CD4-positive, CD25-positive, alpha-beta regulatory T cell (primary cell): Measurements from ENCODE around the gene MYO16. TPM values are rescaled to one million over a fixed set of nuclear protein-coding genes. Genes with fewer than 3 reads are reported as not detected.

Source experiments
- ATAC-seq, 2 donors: fragments of 150-1000 bp; cut with Tn5 transposase; one replicate each; pipeline ENCODE4 v1.10.0; 2021; ENCODE audit warnings: low read depth in 2 of 2, moderate number of reproducible peaks in 2 of 2, moderate library complexity in 1 of 2
- DNase-seq, 3 donors: peaks; one replicate each; pipeline versions ENCODE4 v3.0.0 to v3.0.0-alpha.2; 2012 to 2022; ENCODE audit warnings: mixed read lengths in 1 of 3
- H3K27ac ChIP-seq: one replicate; pipeline ENCODE4 v1.7.0; 2013; ENCODE audit warnings: mild to moderate bottlenecking, low read length; ENCODE audit not compliant: insufficient read depth, poor library complexity, severe bottlenecking
- H3K27me3 ChIP-seq: one replicate; pipeline ENCODE4 v1.7.0; 2013; ENCODE audit warnings: low read length; ENCODE audit not compliant: control insufficient read depth, insufficient read depth
- H3K36me3 ChIP-seq: one replicate; pipeline ENCODE4 v1.7.0; 2013; ENCODE audit warnings: mild to moderate bottlenecking, low read length, moderate library complexity; ENCODE audit not compliant: control insufficient read depth, insufficient read depth
- H3K4me1 ChIP-seq: 2 replicates; pipeline ENCODE4 v1.7.0; 2013; ENCODE audit warnings: mild to moderate bottlenecking, low read length; ENCODE audit not compliant: insufficient read depth, control insufficient read depth, poor library complexity, severe bottlenecking
- H3K4me3 ChIP-seq: one replicate; pipeline ENCODE4 v1.7.0; 2013; ENCODE audit warnings: low read depth, mild to moderate bottlenecking, low read length, moderate library complexity
- H3K9me3 ChIP-seq, 2 experiments: 1 replicate in 1 of 2; 2 replicates in 1 of 2; pipeline ENCODE4 v1.7.0; 2013; ENCODE audit warnings: low read length in 2 of 2, mild to moderate bottlenecking in 1 of 2, moderate library complexity in 1 of 2; ENCODE audit not compliant: control insufficient read depth in 2 of 2
- H3K27ac Mint-ChIP-seq, 3 donors: one replicate each; pipeline ENCODE4 v1.8.0; 2020 to 2022; ENCODE audit warnings: mild to moderate bottlenecking in 3 of 3, mixed read lengths in 3 of 3, moderate library complexity in 2 of 3
- H3K27me3 Mint-ChIP-seq: one replicate; pipeline ENCODE4 v1.8.0; 2022; ENCODE audit warnings: mild to moderate bottlenecking, mixed read lengths
- H3K36me3 Mint-ChIP-seq: one replicate; pipeline ENCODE4 v1.8.0; 2020; ENCODE audit warnings: mixed read lengths
- H3K4me1 Mint-ChIP-seq, 4 donors: one replicate each; pipeline ENCODE4 v1.8.0; 2020 to 2022; ENCODE audit warnings: mixed read lengths in 4 of 4, mild to moderate bottlenecking in 1 of 4
- H3K4me3 Mint-ChIP-seq, 4 donors: one replicate each; pipeline ENCODE4 v1.8.0; 2020 to 2022; ENCODE audit warnings: mild to moderate bottlenecking in 4 of 4, mixed read lengths in 4 of 4, moderate library complexity in 3 of 4
- H3K9me3 Mint-ChIP-seq, 7 donors: one replicate each; pipeline ENCODE4 v1.8.0; 2020 to 2022; ENCODE audit warnings: mixed read lengths in 7 of 7, mild to moderate bottlenecking in 3 of 7, moderate library complexity in 2 of 7
- polyA plus RNA-seq, 4 donors: library from polyadenylated mRNA; unstranded; fragments of 300-500 nt; fragmentation: Illumina TruSeq; gene quantifications; one replicate each; pipeline ENCODE4 v1.2.3, GENCODE V29; 2021
- total RNA-seq: library from RNA; stranded (reverse); gene quantifications from one replicate; pipeline ENCODE4 v1.2.3, GENCODE V29; 2022

Gene MYO16
- total and polyA plus RNA-seq, 5 donors from 2014 or later: 0.08 to 2.3 (median 0.29) TPM

DNA sequence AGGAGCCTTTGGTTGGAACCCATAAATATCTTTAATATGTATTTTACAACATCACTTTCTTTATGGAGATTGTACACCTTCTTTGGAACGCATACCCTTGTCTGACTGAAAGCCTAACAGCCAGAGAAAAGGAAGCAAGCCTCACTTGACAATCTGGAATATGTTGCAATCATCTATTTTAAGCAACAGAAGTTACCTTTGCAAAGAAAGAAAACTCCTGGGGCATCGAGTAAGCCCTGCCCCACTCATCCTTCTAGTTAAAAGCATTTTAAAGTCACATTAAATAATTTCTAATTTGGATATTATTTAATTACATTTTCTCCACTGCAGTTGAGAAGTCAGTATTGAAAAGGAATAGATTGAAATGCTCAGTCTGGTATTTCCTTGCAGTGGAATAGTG is 542.7 kb downstream of the MYO16 start:
- DNase-seq (no peak), ATAC-seq (no peak)
- Histone ChIP-seq H3K27ac (no peak overlapping the region), H3K36me3 (no peaks in the 10 kb centered on the region), H3K9me3 (no peaks in the 10 kb centered on the region), H3K27me3 (no peaks in the 10 kb centered on the region), H3K4me1 (no peaks in the 10 kb centered on the region), H3K4me3 (no peak overlapping the region)
- no peaks in the 10 kb centered on the region for H3K27me3 Mint-ChIP-seq
- H3K9me3 Mint-ChIP-seq: peaks cover 0 to 8% (median 0%) of the 10 kb centered on the region in 7 donors
- H3K4me3 Mint-ChIP-seq: no peak overlapping the region
- H3K27ac Mint-ChIP-seq: no peak overlapping the region
- no peaks in the 10 kb centered on the region for H3K36me3 Mint-ChIP-seq
- no peaks in the 10 kb centered on the region for H3K4me1 Mint-ChIP-seq

DNA sequence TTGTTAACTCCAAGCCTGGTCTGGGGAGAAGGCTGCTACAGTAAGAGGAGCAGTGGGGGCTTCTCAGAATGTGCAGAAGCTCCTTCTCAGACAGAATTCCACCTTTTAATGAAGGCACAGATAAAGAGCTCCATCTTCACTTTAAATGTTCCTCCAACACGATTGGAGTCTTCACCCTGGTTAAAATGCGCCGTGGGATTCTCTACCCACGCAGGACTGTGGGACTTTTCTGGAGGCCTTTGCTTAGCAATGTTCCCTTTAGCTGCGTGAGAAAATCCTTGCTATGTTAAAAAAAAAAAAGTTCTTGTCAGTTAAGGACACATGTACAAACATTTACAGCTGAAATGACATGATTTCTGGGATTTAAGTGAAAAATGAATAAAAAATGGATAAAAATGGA is 546.3 kb downstream of the MYO16 start:
- Mint-ChIP-seq H3K4me3 (no peak overlapping the region), H3K27ac (no peak overlapping the region), H3K27me3 (no peaks in the 10 kb centered on the region), H3K36me3 (no peaks in the 10 kb centered on the region), H3K4me1 (no peaks in the 10 kb centered on the region), H3K9me3 (peaks cover 0 to 8% (median 0%) of the 10 kb centered on the region in 7 donors)
- H3K4me1 ChIP-seq: no peaks in the 10 kb centered on the region
- no peak for DNase-seq
- H3K36me3 ChIP-seq: no peaks in the 10 kb centered on the region
- no peak for ATAC-seq
- no peak overlapping the region for H3K27ac ChIP-seq
- H3K4me3 ChIP-seq: no peak overlapping the region
- H3K9me3 ChIP-seq: no peaks in the 10 kb centered on the region
- no peaks in the 10 kb centered on the region for H3K27me3 ChIP-seq

DNA sequence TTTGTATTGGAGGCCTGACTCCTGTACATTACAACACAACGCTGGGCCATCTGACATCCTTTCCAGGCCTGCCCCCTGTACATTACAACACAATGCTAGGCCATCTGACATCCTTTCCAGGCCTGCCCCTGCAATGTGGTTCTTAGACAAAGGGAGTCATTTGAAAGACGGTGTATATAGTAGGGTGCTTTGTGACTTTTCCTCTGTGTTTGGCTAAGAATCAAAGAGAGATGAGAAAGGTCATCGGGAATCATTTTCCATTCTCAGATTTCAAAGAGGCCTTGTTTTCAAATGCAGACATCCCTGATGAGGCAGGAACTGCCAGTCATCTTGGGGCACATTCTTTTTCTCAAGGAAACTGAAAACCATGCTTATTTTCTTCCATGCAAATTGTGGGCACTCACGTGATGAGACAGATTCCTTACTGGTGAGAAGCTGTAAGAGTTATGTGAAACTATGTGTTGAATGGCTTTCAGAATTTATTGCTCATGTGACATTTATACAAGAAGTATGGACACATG is 551.6 kb downstream of the MYO16 start:
- ATAC-seq (no peak), DNase-seq (no peak)
- Histone ChIP-seq H3K27ac (no peak overlapping the region), H3K27me3 (no peaks in the 10 kb centered on the region), H3K36me3 (no peaks in the 10 kb centered on the region), H3K9me3 (no peaks in the 10 kb centered on the region), H3K4me3 (no peak overlapping the region), H3K4me1 (no peaks in the 10 kb centered on the region)
- Mint-ChIP-seq H3K27ac (no peak overlapping the region), H3K4me1 (no peaks in the 10 kb centered on the region), H3K4me3 (no peak overlapping the region), H3K27me3 (no peaks in the 10 kb centered on the region), H3K9me3 (peaks cover 0 to 2% (median 0%) of the 10 kb centered on the region in 7 donors), H3K36me3 (no peaks in the 10 kb centered on the region)

DNA sequence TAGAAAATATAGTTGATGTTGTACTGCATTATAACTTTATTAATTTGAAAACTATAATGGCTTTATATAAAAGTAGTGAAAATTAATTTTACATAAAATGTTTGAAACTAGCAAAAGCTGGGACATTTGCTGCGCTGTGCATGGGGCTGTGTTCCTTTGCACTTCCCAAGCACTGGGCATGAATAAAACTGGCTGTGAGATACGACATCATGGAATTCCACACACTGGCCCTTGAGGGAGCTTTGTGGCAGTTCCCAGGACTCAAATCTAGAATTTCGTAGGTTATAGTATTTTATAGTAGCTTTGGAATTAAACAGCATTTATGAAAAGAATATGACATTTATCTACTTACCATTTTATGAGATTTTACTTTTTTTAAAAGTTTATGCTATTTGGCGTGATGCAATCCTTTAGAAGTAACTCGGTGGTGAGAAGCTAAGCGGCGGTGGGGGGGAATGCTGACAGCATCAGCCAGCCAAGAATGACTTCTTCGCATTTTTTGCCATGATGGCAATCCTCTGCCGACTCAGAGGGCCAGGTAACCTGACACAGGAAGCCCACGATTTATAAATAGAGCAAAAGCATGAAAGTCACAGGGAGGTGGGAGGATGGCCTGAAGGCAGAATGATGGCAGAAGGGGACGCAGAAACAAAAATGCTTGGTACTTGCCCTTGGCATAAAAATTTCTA is 553.5 kb downstream of the MYO16 start:
- no peak for DNase-seq
- H3K36me3 ChIP-seq: no peaks in the 10 kb centered on the region
- no peak overlapping the region for H3K27ac ChIP-seq
- no peaks in the 10 kb centered on the region for H3K36me3 Mint-ChIP-seq
- H3K27me3 Mint-ChIP-seq: no peaks in the 10 kb centered on the region
- H3K9me3 Mint-ChIP-seq: peaks cover 0 to 2% (median 0%) of the 10 kb centered on the region in 7 donors
- no peaks in the 10 kb centered on the region for H3K4me1 ChIP-seq
- H3K27me3 ChIP-seq: no peaks in the 10 kb centered on the region
- no peak overlapping the region for H3K27ac Mint-ChIP-seq
- ATAC-seq: no peak
- H3K4me1 Mint-ChIP-seq: no peaks in the 10 kb centered on the region
- no peak overlapping the region for H3K4me3 Mint-ChIP-seq
- no peaks in the 10 kb centered on the region for H3K9me3 ChIP-seq
- no peak overlapping the region for H3K4me3 ChIP-seq

DNA sequence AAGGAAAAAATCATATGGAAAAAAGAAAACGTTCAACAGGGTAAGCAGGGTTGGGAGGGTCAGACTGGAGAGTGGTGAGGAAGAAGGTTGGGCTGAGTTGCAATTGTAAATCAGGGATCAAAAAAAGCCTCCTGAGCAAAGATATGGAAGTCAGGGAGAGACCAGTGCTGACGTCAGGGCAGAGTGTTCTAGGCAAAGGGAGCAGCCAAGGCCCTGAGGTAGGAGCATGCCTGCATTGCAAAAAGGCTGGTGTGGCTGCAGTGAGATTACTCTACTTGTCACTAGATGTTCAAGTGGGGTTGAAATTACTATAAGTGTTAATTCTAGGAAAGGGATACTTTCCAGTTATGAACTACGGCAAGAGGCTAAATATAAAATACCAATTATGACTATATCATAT is 562.0 kb downstream of the MYO16 start:
- H3K36me3 ChIP-seq: no peaks in the 10 kb centered on the region
- H3K27me3 ChIP-seq: no peaks in the 10 kb centered on the region
- Mint-ChIP-seq H3K4me3 (no peak overlapping the region), H3K9me3 (no peaks in the 10 kb centered on the region), H3K4me1 (no peaks in the 10 kb centered on the region), H3K27me3 (peaks cover 5% of the 10 kb centered on the region), H3K27ac (no peak overlapping the region), H3K36me3 (no peaks in the 10 kb centered on the region)
- ATAC-seq (no peak), DNase-seq (no peak)
- no peak overlapping the region for H3K4me3 ChIP-seq
- H3K4me1 ChIP-seq: no peaks in the 10 kb centered on the region
- no peak overlapping the region for H3K27ac ChIP-seq
- no peaks in the 10 kb centered on the region for H3K9me3 ChIP-seq

DNA sequence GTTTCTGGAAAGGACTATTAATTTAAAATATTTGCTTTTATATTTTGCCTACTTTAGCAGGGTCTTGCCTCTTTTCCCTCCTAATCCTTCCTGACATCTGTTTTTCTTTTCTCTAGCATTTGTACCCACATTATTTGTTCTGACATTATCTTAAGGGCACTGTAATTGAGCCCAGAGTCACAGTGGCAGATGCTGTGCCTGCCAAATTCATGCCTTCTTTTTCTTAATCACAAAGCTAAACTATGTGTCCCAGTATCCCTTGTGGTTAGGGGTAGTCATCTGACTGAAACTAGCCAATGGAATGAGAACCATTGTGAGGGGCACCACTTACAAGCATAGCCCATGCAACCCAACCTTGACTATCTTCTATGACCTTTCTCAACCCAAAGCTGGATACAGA is 562.9 kb downstream of the MYO16 start:
- Histone ChIP-seq H3K27me3 (no peaks in the 10 kb centered on the region), H3K27ac (no peak overlapping the region), H3K4me3 (no peak overlapping the region), H3K4me1 (no peaks in the 10 kb centered on the region), H3K36me3 (no peaks in the 10 kb centered on the region), H3K9me3 (no peaks in the 10 kb centered on the region)
- Mint-ChIP-seq H3K9me3 (no peaks in the 10 kb centered on the region), H3K4me1 (no peaks in the 10 kb centered on the region), H3K27me3 (peaks cover 5% of the 10 kb centered on the region), H3K27ac (no peak overlapping the region), H3K36me3 (no peaks in the 10 kb centered on the region), H3K4me3 (no peak overlapping the region)
- DNase-seq: no peak
- no peak for ATAC-seq

DNA sequence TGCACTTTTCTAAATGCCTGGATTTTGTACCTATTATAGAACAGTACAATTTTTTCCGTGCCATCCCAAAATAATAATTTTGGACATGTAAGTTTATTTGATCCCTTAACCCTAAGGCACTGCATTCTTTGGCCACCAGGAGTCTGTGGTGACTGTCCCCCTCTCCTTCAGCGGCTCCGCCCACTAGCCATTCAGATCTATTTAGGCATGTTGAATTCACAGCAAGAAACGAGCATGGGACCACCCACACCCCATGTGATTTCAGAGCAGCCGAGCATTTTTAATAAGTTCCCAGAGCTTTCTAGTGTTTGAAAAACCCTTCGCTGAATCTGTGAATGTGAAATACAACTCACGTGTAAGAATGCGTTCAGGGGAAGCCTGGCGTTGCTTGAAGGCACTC is 567.5 kb downstream of the MYO16 start:
- DNase-seq (no peak), ATAC-seq (no peak)
- H3K4me1 ChIP-seq: no peaks in the 10 kb centered on the region
- H3K27me3 ChIP-seq: no peaks in the 10 kb centered on the region
- Mint-ChIP-seq H3K36me3 (no peaks in the 10 kb centered on the region), H3K4me1 (no peaks in the 10 kb centered on the region), H3K27me3 (no peaks in the 10 kb centered on the region), H3K27ac (no peak overlapping the region), H3K4me3 (no peak overlapping the region), H3K9me3 (peaks cover 0 to 3% (median 0%) of the 10 kb centered on the region in 7 donors)
- H3K27ac ChIP-seq: no peak overlapping the region
- no peak overlapping the region for H3K4me3 ChIP-seq
- no peaks in the 10 kb centered on the region for H3K36me3 ChIP-seq
- H3K9me3 ChIP-seq: no peaks in the 10 kb centered on the region

DNA sequence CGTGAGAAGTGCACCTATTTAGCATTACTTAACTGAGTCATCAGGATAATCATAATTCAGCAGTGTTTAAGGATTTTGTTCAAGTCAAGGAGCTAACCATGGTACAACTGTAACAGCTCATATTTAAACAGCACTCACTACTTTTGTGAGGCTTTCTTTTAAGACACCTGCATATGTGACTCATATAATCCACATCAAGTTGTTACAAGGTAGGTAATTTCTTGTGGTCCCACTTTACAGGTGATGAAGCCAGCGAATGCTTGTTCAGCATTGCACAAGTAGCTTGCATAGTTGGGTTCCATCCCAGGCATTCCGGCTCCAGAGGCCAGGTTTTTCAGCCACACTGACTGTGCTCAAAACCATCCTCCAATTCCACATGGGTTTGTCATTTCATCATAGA is 569.2 kb downstream of the MYO16 start:
- Histone ChIP-seq H3K27me3 (no peaks in the 10 kb centered on the region), H3K27ac (no peak overlapping the region), H3K36me3 (no peaks in the 10 kb centered on the region), H3K9me3 (no peaks in the 10 kb centered on the region), H3K4me1 (no peaks in the 10 kb centered on the region), H3K4me3 (no peak overlapping the region)
- no peaks in the 10 kb centered on the region for H3K4me1 Mint-ChIP-seq
- H3K27ac Mint-ChIP-seq: no peak overlapping the region
- H3K9me3 Mint-ChIP-seq: peaks cover 0 to 3% (median 0%) of the 10 kb centered on the region in 7 donors
- H3K36me3 Mint-ChIP-seq: no peaks in the 10 kb centered on the region
- no peak overlapping the region for H3K4me3 Mint-ChIP-seq
- no peaks in the 10 kb centered on the region for H3K27me3 Mint-ChIP-seq
- DNase-seq (no peak), ATAC-seq (no peak)
